B cell (primary cell): ENCODE data around the gene MND1. TPM values are rescaled to one million over a fixed set of nuclear protein-coding genes. Genes with fewer than 3 reads are reported as not detected.

Experiments
- ATAC-seq: fragments of 200-7000 bp; cut with Tn5 transposase; one replicate; pipeline ENCODE4 v1.10.0; 2021; ENCODE audit warnings: low read depth, mild to moderate bottlenecking, moderate number of reproducible peaks, moderate library complexity
- CTCF ChIA-PET: fragments of 350-600 bp; sonication (Branson Sonifier 250); formaldehyde crosslinking; loops from one replicate; lab custom pipeline; 2021; ENCODE audit warnings: antibody characterized with exemption, inconsistent platforms; lab: Charles Lee
- POLR2A ChIA-PET: fragments of 350-600 bp; sonication (Branson Sonifier 250); formaldehyde crosslinking; loops from one replicate; lab custom pipeline; 2021; ENCODE audit warnings: antibody characterized with exemption; lab: Charles Lee
- DNase-seq: peaks from one replicate; pipeline ENCODE4 v3.0.0; 2013
- H2AFZ ChIP-seq: 2 replicates; pipeline ENCODE4 v1.6.1; 2012; ENCODE audit warnings: mild to moderate bottlenecking, low read depth, low read length; ENCODE audit not compliant: insufficient read depth, poor library complexity, severe bottlenecking
- H3K27ac ChIP-seq, 2 donors: 1 replicate in 1 of 2; 2 replicates in 1 of 2; pipeline ENCODE4 v1.5.1; 2012 to 2013; ENCODE audit warnings: low read length in 2 of 2, mild to moderate bottlenecking in 2 of 2, moderate library complexity in 1 of 2
- H3K27me3 ChIP-seq, 4 experiments: fragments of 200-600 bp in 1 of 4; sonication (generic) in 1 of 4; replicated peaks in 1 of 4; 1 replicate in 2 of 4; 2 replicates in 2 of 4; pipeline versions ENCODE4 v1.6.1 to v1.7.0; 2013 to 2016; ENCODE audit warnings: low read length in 3 of 4, mild to moderate bottlenecking in 2 of 4, mixed read lengths in 1 of 4, moderate library complexity in 1 of 4; ENCODE audit not compliant: insufficient read depth in 4 of 4, control insufficient read depth in 3 of 4; ENCODE audit errors: control extremely low read depth in 1 of 4
- H3K36me3 ChIP-seq, 2 experiments: replicated peaks in 1 of 2; 1 replicate in 1 of 2; 2 replicates in 1 of 2; pipeline versions ENCODE4 v1.6.1 to v1.7.1; 2013; ENCODE audit warnings: low read length in 1 of 2; ENCODE audit not compliant: insufficient read depth in 2 of 2, control insufficient read depth in 1 of 2; ENCODE audit errors: control extremely low read depth in 1 of 2, extremely low read depth in 1 of 2
- H3K4me1 ChIP-seq, 2 donors: fragments of 200-600 bp in 1 of 2; sonication (generic) in 1 of 2; 1 replicate in 1 of 2; 2 replicates in 1 of 2; pipeline versions ENCODE4 v1.5.1 to v1.6.1; 2013 to 2017; ENCODE audit warnings: low read length in 2 of 2; ENCODE audit not compliant: control insufficient read depth in 2 of 2, insufficient read depth in 2 of 2
- H3K4me2 ChIP-seq: replicated peaks from 2 replicates; pipeline ENCODE3; 2012; ENCODE audit warnings: mild to moderate bottlenecking, low read depth, low read length; ENCODE audit not compliant: poor library complexity, severe bottlenecking
- H3K4me3 ChIP-seq, 5 experiments: fragments of 200-600 bp in 1 of 5; sonication (generic) in 1 of 5; 1 replicate in 3 of 5; 2 replicates in 2 of 5; pipeline versions ENCODE4 v1.5.1 to v1.7.0; 2011 to 2016; ENCODE audit warnings: low read length in 4 of 5, mild to moderate bottlenecking in 4 of 5, low read depth in 2 of 5, control low read depth in 1 of 5, moderate library complexity in 1 of 5; ENCODE audit not compliant: insufficient read depth in 1 of 5; ENCODE audit errors: control extremely low read depth in 1 of 5, extremely low read depth in 1 of 5
- H3K79me2 ChIP-seq: fragments of 200-600 bp; sonication (generic); one replicate; pipeline ENCODE4 v1.6.0; 2016; ENCODE audit warnings: low read length; ENCODE audit not compliant: control insufficient read depth, insufficient read depth
- H3K9ac ChIP-seq: fragments of 200-600 bp; sonication (generic); 2 replicates; pipeline ENCODE4 v1.6.1; 2017; ENCODE audit warnings: mild to moderate bottlenecking, low read length, moderate library complexity
- H3K9me3 ChIP-seq, 3 donors: one replicate each; pipeline versions ENCODE4 v1.6.1 to v1.7.1; 2013; ENCODE audit warnings: low read length in 2 of 3; ENCODE audit not compliant: control insufficient read depth in 2 of 3, insufficient read depth in 1 of 3; ENCODE audit errors: control extremely low read depth in 1 of 3
- H4K20me1 ChIP-seq: 2 replicates; pipeline ENCODE4 v1.6.0; 2012; ENCODE audit warnings: mild to moderate bottlenecking, low read length; ENCODE audit not compliant: insufficient read depth, control insufficient read depth, poor library complexity, severe bottlenecking
- H3K27ac Mint-ChIP-seq: one replicate; pipeline ENCODE4 v1.8.0; 2021; ENCODE audit warnings: mixed read lengths
- H3K27me3 Mint-ChIP-seq: one replicate; pipeline ENCODE4 v1.8.0; 2021; ENCODE audit warnings: mixed read lengths
- H3K4me1 Mint-ChIP-seq: one replicate; pipeline ENCODE4 v1.8.0; 2021; ENCODE audit warnings: mixed read lengths
- H3K4me3 Mint-ChIP-seq: one replicate; pipeline ENCODE4 v1.8.0; 2021; ENCODE audit warnings: mixed read lengths
- H3K9me3 Mint-ChIP-seq: one replicate; pipeline ENCODE4 v1.8.0; 2022; ENCODE audit warnings: mixed read lengths; ENCODE audit not compliant: insufficient read depth
- CTCF ChIP-seq: fragments of 200-600 bp; IDR thresholded peaks from one replicate; pipeline ENCODE4 v1.8.0; 2022; ENCODE audit warnings: antibody characterized with exemption, mild to moderate bottlenecking
- EZH2 ChIP-seq: IDR thresholded peaks from 2 replicates; pipeline ENCODE4 v1.6.1; 2012; ENCODE audit warnings: borderline replicate concordance, low read depth, mild to moderate bottlenecking, moderate library complexity, low read length; ENCODE audit not compliant: insufficient read depth, poor library complexity, severe bottlenecking
- WGBS: methylation state at CpG from one replicate; pipeline ENCODE4 v1.1.5; 2013; ENCODE audit warnings: missing lambda C conversion rate; ENCODE audit not compliant: insufficient coverage; 5-methylcytosine and 5-hydroxymethylcytosine counted together
- intact Hi-C: fragments of 100-400 bp; cut with micrococcal nuclease; formaldehyde crosslinking; loops from one replicate; pipeline ENCODE4 v1.10.0; 2022
- polyA plus RNA-seq: library from polyadenylated mRNA; depleted of rRNA; stranded (reverse); fragments of >200 nt; gene quantifications from 2 replicates; pipeline ENCODE4 v1.2.3, GENCODE V29; 2012
- total RNA-seq, 2 donors: library from RNA; stranded (reverse); fragments of 120-200 nt in 1 of 2; gene quantifications; 1 replicate in 1 of 2; 2 replicates in 1 of 2; pipeline versions ENCODE4 v1.2.3 to v1.2.4, GENCODE V29; 2013 to 2022

The MND1 gene
- total and polyA plus RNA-seq, 2 donors (not counting 1 experiment from before 2014, with no cell fraction given), result not detected

- Mint-ChIP-seq H3K4me1 (no peaks in the 10 kb centered on the region), H3K4me3 (no peak overlapping the region), H3K27me3 (no peaks in the 10 kb centered on the region), H3K9me3 (peaks cover 12% of the 10 kb centered on the region), H3K27ac (no peak overlapping the region)
- intact Hi-C loops, result no loop called here
- no peak for DNase-seq
- Histone ChIP-seq H3K36me3 (peaks cover 0 to 3% of the 10 kb centered on the region in 2 experiments), H3K9me3 (peaks cover 0 to 7% (median 1%) of the 10 kb centered on the region in 3 donors), H3K4me2 (no peak overlapping the region), H3K4me1 (no peaks in the 10 kb centered on the region), H3K79me2 (no peaks in the 10 kb centered on the region), H4K20me1 (no peaks in the 10 kb centered on the region), H3K9ac (no peak overlapping the region), H3K27me3 (no peaks in the 10 kb centered on the region), H3K4me3 (no peak overlapping the region), H2AFZ (no peak overlapping the region), H3K27ac (no peak overlapping the region)
- no CpG with 5 or more reads among the region's 1 CpG for WGBS
- TF ChIP-seq CTCF (no peak), EZH2 (no peak)
- no peak for ATAC-seq
- ChIA-PET CTCF (no interaction called here), POLR2A (no interaction called here)
These were observed 28.6 kb downstream of the MND1 start for GRCh38 chr4:153372967-153373562.

GRCh38 chr4:153374442-153374841, 30.0 kb downstream of the MND1 start:
- Histone ChIP-seq H2AFZ (no peak overlapping the region), H4K20me1 (no peaks in the 10 kb centered on the region), H3K36me3 (no peaks in the 10 kb centered on the region), H3K4me3 (no peak overlapping the region), H3K27ac (no peak overlapping the region), H3K4me2 (no peak overlapping the region), H3K79me2 (no peaks in the 10 kb centered on the region), H3K9ac (no peak overlapping the region), H3K4me1 (peaks cover 7 to 8% of the 10 kb centered on the region in 2 donors), H3K9me3 (peaks cover 0 to 7% (median 1%) of the 10 kb centered on the region in 3 donors), H3K27me3 (no peaks in the 10 kb centered on the region)
- CTCF ChIA-PET, result interaction anchor here (0.7 to 1.0 kb wide), 2 partner anchors 28 to 200 kb away, joined by 3 to 5 read pairs; no protein-coding TSS in a partner anchor
- Mint-ChIP-seq H3K27me3 (no peaks in the 10 kb centered on the region), H3K4me1 (peaks cover 7% of the 10 kb centered on the region), H3K4me3 (no peak overlapping the region), H3K27ac (no peak overlapping the region), H3K9me3 (peaks cover 12% of the 10 kb centered on the region)
- WGBS, result no CpG with 5 or more reads among the region's 2 CpGs
- no peak for DNase-seq
- POLR2A ChIA-PET, result no interaction called here
- TF ChIP-seq EZH2 (no peak), CTCF (no peak)
- intact Hi-C loops, result no loop called here
- ATAC-seq, result no peak
